HUDEP-2 (cell line): ENCODE measurements around the gene REPIN1.
A peak's percentile ranks its signal among the peaks of the same experiment; 100 is the strongest.

Experiments
- DNase-seq, 76 experiments: peaks; one replicate each; lab custom pipeline; 2025; ENCODE audit not compliant: unreplicated experiment in 76 of 76; lab: John Stamatoyannopoulos, UW

Gene REPIN1

DNA sequence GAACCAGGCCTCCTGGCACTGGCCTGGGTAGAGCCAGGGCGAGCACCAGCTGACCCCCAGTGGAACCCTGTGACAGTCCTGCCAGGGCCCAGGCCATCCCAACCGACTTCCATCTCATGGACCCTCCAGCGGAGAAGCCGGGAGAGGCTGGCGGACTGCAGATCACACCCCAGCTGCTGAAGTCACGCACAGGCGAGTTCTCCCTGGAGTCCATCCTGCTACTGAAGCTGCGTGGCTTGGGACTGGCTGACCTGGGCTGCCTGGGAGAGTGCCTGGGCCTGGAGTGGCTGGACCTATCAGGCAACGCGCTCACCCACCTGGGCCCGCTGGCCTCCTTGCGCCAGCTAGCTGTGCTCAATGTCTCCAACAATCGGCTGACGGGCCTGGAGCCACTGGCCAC is 31.9 kb upstream of the REPIN1 start:
- DNase-seq = no peak

DNA sequence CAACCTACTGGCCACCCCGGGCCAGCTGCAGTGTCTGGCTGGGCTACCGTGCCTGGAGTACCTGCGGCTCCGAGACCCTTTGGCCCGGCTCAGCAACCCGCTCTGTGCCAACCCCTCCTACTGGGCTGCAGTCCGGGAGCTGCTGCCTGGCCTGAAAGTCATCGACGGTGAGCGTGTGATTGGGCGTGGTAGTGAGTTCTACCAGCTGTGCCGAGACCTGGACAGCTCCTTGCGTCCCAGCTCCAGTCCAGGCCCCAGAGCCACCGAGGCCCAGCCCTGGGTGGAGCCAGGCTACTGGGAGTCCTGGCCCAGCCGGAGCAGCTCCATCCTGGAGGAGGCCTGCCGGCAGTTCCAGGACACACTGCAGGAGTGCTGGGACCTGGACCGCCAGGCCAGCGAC is 31.4 kb upstream of the REPIN1 start:
- DNase-seq = no peak

DNA sequence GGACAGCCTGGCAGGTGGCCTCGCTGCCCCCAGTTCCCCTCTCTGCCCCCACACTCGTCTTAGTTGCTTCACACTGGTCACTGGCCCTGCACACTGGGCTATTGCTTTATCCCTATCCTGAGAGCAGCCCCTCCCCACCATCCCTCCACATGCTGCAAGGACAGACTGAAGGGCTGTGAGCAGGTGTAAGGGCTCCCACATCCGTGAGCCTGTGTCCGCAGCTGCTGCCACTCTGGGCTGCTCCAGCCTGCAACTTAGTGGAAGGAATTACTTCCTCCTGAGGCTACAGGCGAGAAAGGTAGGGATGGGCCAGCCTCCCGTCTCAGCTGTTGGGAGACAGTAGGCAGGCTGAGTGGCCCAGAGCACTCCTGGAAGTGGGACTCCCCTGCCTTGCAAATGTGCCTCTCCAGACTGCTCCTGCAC is 31.0 kb upstream of the REPIN1 start:
- no peak for DNase-seq

DNA sequence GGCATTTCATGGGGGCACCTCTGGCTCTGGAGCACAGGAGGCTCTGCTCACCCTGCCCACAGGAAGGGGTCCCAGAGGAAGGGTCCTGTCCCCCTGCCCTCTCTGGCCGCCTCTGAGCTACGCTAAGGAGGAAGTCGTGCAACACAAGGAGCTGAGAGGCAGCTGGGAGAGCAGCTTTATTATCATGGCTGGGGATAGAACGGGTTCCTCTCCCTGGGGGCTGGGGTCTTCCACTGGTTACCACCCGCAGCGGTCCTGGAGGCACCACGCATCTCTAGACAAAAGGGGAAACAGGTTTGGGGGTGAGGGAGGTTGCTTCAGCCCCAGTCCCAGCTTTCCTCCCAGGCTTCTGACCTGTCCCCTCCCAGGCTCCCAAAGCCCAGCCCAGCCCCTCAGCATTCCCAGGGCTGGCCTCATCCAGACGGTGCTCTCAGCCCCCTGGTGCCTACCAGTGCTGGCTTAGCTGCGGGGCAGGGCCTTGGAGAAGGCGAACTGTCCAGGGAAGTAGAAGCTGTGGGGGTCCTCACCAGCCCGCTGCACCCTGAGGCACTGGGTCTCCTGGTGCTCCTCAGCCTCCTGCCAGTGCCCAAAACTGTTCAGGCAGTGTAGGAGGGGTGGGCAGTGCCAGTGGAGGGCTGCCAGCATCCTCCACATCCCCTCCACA is 30.3 kb upstream of the REPIN1 start:
- DNase-seq = no peak

DNA sequence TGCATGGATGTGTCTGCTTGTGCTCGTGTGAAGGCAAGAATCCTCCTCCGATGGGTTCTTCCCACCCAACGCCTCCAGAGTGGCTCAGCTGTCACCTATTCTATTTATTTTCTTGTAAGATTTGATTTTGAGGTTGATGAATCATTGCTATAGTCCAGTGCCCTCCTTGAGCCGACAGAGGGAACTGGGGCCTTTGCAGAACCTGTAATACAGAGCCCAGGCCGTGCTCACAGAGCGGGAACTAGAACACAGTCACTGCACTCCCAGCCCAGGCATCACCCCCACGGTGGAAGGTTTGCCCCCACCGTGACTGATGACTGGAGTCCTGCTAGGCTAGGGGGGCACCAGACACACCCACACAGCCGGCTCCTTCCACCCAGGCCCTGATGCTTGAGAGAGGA is 29.2 kb upstream of the REPIN1 start:
- no peak for DNase-seq

DNA sequence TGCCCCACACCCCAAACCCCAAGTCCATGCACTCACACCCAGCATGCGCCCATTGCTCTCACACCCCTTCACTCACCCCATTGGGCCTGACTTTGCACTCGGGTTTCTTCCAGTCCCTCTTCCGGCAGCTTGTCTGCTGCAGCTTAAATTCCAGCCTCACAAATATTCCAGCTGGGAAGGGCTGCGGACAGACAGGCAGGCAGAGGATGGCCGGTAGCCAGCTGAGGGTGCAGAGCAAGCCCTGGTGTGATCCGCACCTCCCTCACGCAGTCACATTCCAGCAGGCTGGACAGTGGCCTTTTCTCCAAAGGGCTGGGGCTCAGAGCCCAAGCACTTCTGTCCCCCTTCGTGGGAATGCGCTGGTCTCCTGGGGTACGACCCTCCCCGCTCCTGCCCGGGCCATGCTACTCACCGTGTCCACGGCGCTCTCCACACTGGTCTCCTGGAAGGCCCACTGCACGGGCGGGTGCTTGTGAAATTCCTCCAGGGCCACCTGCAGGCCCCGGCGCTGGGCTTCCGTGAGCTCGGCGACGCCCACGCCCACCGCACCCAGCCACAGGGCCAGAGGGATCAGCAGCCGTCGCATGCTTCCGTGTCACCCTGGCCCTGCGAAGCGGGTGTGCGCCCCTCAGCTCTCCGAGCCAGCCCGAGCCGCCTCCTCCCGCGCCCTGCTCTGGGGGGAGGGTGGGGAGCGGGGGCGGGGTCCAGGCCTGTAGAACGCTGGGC is 28.4 kb upstream of the REPIN1 start:
- no peak for DNase-seq

DNA sequence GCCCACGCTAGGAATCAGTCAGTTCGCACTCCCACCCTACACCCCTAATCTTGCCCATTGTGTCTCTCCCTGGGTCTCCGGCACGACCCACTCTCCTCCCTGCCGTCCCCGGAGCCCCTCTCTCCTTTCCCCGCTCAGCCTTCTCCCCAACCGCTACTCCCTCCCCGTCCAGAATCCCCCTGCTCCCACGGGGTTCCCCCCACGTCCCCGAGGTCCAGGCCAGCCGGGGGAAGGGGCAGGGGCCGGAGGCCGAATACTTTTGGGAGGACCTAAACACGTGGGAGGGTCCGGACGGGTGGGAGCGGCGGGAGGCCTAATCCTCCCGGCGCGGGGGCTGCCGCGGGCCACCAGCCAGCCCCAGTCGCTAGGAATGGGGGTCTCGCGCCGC is 27.8 kb upstream of the REPIN1 start:
- no peak for DNase-seq

DNA sequence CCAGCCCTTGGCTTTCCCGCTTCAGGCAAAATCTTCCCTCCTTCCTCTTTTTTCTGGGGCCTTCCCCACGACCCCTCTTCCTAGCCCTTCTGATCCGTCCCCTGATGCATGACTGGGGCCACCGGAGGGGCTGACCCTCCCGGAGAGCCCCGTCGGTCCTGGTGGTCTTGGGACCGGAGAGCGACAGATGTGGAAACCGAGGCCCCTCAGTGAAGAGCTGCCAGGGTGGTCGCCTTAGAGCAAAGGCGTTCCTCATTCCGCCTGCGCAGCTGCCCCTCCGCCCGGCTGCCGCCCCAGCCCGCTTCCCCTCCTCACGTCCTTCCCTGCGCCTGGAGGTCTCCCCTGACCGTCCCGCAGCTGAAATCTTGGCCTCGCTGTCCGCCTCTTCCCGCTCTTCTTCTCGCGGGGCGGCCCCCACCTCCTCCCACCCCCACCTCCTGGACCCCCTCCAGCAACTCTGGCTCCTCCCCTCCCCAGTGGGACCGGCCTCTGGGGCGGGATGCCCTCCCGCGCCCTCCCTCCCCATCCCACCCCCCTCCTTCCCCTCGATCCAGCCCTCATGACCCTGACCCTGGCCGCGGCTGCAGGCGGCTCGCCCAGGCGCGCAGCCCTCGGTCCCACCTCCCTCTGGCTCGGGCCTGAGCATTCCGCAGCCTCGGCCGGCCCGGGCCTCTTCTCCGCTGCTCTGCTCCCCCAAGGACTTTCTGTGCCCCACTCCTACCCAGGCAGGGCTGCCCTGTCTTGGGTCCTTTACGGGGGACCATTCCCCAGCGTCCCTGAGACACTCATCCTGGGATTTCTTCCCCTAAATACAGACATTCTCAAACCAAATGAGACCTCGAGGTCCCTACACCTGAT is 27.1 kb upstream of the REPIN1 start, which contains the start of gene RARRES2:
Gene RARRES2, minus strand, starts transcription at position 367 of the 858 bp plus-strand sequence. CDS start 1,020 bp downstream, outside the sequence.
- DNase-seq = no peak

DNA sequence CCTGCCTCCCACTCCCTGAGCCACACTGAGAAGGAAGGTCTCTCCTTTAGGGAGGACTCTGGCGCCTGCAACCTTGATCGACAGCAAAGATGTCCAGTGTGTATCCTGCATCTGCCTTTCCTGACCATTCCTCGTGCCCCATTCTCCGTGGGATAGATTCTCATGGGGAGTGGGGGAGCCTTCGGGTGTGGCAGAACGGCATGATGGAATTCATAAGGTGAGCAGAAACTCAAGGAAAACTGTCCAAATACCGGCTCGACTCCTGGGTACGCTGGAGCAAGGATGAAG is 26.6 kb upstream of the REPIN1 start:
- DNase-seq = no peak

DNA sequence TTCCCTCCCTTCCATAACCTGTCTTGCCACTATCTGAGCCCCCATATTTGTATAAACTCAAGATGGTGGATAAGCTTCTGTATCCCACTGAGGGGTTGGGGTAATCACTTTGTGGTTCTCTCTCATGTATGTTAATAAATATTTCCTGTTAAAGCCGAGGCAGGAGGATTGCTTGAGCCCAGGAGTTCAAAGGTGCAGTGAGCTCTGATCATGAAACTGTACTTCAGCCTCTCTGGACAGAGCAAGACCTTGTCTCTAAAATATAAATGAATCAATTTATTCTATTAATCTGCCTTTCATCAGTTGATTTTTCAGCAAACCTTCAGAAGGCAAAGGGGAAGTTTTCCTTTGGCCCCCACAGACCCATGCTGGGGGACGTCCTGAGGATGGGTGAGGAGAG is 25.4 kb upstream of the REPIN1 start:
- DNase-seq = no peak

DNA sequence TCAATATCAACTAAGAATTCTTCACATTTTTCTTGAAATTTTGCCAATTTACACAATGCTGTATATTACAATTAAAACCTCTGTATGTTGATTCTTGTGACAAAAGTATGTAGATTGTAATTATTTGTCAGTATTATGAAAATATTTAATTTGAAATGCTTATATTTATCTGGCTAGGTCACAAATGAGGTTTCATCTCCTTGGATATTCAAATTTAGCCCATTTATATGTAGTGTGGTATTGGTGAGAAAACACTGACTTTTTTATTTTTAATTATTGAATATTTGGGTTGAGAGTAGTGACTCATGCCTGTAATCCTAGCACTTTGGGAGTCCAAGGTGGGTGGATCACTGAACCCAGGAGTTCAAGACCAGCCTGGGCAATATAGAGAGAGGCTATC is 24.3 kb upstream of the REPIN1 start:
- no peak for DNase-seq

DNA sequence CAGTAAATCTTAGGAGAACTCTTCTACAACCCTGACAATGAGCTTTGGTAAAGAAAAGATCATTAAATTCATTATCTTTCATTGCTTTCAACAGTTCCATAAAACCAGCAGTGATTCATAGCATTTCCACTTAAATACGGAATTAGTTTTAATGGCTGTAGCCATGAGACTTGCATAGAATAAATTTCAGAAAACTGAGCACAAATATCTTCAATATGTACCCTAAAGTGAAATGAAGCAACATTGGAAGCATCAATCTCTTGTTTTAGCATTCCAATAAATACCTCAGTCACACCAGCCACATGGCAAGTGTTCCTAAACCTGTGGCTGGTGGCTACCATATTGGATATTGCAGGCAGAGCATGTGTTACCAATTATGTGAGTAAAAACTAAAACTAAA is 23.6 kb upstream of the REPIN1 start:
- no peak for DNase-seq

DNA sequence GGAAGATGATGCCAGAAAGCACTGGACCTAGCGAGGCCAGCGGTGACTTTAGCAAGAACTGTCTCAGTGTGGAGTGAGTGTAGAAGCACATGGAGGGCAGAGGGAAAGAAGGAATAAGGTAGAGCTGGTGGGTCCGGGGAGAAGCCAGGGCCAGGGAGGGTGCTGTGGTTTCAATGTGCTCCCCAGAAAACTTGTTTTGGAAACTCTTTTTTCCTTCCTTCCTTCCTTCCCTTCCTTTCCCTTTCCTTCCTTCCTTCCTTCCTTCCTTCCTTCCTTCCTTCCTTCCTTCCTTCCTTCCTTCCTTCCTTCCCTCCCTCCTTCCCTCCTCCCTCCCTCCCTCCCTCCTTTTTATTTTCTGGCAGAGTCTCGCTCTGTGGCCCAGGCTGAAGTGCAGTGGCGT is 21.7 kb upstream of the REPIN1 start:
- DNase-seq = no peak

DNA sequence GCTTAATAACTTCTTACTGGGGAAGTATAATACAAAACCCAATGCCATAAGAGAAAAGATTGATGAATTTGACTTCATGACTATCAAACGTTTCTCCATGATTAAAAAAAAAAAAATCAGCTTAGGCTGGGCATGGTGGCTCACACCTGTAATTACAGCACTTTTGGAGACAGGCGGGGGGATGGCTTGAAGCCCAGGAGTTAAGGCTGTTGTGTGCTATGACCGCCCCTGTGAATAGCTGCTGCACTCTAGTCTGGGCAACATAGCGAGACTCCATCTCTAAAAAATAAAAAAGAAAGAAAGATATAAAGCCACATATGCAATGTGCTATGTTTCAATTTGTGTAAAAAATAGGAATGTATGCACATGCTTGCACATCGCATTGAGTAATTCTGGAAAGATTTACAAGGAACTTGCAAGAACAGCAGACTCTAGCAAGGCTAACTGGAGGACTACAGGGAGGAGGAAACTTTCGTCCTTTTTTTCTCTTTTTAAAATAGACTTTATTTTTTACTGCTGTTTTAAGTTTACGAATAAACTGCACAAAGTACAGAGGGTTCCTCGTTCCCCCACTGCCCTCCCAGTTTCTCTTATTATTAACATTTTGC is 16.9 kb upstream of the REPIN1 start:
- DNase-seq = no peak

DNA sequence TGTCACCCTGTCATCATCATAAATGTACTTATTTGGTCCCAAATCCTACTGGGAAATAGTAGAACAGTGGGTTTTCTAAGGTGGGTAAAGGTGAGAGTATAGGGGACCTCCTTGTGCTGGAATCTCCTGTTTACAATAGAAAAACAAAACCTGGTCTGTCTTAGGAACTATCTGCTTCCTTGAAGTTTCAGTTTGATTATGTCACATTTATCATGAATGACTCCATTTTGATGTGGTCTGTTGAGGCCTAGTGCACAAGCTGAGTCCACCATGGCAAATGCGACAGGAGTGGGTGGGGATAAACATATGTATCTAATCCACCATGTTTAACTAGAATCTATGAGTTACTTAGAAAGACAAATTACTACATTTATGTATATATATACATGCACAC is 13.0 kb upstream of the REPIN1 start:
- no peak for DNase-seq

DNA sequence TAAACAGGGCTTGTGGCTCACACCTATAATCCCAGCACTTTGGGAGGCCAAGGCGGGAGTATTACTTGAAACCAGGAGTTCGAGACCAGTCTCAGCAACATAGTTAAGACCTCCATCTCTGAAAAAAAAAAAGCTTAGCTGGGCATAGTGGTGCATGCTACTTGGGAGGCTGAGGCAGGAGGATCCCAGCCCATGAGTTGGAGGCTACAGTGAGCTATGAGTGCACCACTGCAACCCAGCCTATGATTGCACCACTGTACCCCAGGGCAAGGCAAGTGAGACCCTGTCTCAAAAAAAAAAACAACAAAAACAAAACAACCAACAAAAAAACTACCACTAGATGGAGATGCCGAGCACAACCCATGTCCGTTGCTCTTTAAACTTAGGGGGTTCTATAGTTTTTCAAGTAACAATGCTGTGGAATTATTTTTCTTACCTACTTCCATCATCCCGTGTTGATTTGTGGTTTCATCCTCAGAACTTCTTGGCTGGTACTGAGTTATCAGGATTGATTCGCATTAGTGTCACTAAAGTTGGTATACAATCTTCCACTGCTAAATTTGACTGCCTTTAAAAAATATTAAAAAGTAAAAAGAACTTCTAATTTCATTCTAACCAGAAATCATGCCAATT is 12.2 kb upstream of the REPIN1 start:
- peak in 10 of 76 experiments; percentile 7 to 25 (median 15) for DNase-seq

DNA sequence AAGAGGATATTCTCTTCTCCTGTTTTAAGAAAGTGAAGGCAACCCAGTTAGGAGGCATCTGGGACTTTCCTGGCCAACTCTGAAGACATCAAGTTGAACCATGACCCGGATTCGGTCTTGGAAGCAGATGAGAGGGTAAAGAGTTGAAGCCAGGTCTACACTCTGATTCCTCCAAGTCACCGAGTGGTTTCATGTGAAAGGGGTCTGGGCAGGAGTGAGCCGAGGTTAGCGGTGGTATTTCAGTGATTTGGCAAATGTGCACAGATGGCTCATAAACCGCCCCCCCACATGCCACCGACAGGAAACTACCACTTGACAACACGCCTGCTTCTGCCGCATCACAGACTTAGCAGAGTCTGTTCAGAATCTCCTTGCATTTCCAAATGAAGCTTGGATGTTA is 11.4 kb upstream of the REPIN1 start:
- no peak for DNase-seq

DNA sequence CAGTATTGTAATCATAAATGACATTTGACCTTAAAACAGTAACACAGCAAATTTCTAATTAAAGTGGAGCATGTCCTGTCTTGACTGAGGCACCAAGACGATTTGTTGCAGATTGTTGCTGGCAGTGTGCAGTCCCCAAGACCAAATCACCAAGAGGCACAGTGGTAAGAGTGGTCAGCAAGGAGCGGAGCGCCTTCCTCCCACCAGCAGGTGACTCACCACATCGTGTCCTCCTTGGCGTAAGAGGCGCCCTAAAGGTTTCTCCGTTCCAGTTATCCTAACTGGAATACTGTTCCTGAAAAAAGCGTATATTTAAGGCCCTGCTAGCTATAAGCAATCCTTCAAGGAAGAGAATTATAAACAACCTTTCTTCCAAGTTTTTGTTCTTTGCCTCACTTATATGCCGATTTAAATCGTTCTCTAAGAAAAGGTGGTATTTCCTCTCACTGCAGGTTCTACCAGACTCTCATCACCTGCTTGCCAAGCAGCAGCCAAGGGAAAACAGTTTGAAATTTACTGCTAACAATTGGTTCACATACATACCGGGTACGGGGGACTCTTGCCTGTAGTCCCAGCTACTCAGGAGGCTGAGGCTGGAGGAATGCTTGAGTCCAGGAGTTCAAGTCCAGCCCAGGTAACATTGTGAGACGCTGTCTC is 10.7 kb upstream of the REPIN1 start:
- DNase-seq = no peak

DNA sequence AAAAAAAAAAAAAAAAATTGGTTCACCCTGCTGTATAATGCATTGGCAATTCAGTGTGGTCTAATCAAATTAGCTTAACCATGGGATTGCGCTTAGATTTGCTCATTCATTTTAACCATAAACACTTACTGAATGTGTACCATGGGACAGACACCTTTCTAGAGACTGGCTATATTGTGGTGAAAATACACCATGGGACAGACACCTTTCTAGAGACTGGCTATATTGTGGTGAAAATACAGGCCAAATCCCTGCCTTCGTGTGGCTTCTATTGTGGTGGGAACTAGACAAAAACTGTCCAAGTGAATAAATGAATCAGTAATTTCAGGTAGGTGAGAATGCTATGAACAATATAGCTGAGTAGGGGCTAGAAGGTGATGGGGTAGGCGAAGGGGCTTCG is 10.2 kb upstream of the REPIN1 start:
- DNase-seq = no peak

DNA sequence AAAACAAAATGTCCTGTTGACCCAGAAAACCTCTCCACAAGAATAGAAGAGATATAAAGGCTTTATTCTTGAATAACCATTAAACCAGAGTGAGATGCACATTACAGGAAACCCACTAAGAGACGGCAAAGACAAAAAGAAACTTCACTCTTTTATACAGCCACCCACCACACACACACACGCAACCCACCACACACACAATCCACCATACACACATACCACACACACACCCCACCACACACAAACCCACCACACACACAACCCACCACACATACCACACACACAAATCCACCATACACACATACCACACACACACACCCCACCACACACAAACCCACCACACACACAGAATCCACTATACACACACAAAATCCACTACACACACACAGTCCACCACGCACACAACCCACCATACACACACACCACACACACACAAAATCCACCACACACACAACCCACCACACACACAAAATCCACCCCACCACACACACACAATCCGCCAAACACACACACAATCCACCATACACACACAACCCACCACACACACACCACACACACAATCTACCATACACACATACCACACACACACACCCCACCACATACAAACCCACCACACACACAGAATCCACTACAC is 9.5 kb upstream of the REPIN1 start:
- no peak for DNase-seq
